ENCODE results near the gene ZFYVE16.
"Not testable (repeated sequence)": the region's sequence is repeated elsewhere in the genome, so short reads cannot be mapped to it uniquely, and the experiment has no call there.

The ZFYVE16 gene

DNA sequence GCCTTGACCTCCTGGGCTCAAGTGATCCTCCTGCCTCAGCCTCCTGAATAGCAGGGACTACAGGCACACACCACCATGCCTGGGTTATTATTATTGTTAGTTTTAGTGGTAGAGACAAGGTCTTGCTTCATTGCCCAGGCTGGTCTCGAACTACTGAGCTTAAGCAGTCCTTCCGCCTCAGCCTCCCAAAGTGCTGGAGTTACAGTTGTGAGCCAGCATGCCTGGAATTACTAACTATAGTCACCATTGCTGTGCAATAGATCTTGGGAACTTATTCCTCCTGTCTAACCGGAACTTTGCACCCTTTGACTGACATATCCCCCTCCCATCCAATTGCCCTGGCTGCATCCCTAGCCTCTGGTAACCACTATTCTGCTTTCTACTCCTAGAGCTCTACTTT, 83.4 kb downstream of the ZFYVE16 start:
- no peak for DNase-seq

DNA sequence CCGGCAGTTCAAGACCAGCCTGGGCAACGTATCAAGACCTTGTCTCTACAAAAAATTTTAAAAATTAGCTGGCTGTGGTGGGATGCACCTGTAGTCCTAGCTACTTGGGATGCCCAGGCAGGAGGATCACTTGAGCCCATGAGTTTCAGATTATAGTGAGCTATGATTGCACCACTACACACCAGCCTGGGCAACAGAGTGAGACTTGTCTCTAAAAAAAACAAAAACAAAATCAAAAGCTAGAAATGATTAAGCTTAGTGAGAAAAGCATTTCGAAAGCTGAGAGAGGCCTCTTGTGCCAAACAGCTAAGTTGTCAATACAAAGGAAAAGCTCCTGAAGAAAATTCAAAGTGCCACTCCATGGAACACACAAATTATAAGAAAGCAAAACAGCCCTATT, 84.9 kb downstream of the ZFYVE16 start:
- DNase-seq = no peak

DNA sequence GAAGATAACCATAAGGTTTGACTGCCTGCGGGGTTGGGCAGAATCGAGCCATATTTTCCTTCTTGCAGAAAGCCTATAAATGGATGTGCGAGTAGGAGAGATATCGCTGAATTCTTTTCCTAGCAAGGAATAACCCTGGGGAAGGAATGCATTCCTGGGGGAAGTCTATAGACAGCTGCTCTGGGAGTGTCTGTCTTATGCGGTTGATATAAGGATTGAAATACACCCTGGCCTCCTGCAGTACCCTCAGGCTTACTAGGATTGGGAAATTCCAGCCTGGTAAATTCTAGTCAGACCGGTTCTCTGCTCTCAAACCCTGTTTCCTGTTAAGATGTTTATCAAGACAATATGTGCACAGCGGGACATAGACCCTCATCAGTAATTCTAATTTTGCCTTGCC, 85.6 kb downstream of the ZFYVE16 start:
- DNase-seq = not testable (repeated sequence)

DNA sequence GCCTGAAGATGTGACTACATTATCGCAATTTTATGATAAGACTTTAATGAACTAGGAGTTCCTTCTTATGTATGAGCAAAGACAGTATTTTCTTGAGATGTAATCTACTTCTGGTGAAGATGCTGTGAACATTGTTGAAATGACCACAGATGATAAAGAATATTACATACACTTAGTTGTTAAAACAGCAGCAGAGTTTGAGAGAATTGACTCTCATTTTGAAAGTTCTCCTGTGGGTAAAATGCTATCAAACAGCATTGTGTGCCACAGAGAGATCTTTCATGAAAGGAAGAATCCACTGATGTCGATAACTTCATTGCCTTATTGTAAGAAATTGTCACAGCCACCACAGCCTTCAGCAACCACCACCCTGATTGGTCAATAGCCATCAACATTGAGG, 88.0 kb downstream of the ZFYVE16 start:
- no peak for DNase-seq

DNA sequence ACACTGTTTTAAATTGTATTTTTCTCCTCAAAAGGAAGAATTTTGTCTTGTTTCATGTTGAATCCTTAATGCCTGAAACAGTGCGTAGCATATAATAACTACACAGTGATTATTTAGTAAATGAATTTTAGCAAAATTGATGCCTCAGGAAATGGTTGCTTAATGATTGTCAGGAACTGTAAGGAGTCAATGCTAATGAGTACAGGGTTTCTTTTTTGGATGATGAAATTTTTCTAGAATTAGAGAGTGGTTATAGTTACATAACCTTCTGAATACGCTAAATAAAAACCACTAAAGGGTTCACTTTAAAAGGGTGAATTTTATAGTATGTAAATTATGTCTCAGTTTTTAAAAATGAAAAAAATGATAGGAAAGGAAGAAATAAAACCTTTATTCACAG, 94.9 kb downstream of the ZFYVE16 start:
- no peak for DNase-seq

DNA sequence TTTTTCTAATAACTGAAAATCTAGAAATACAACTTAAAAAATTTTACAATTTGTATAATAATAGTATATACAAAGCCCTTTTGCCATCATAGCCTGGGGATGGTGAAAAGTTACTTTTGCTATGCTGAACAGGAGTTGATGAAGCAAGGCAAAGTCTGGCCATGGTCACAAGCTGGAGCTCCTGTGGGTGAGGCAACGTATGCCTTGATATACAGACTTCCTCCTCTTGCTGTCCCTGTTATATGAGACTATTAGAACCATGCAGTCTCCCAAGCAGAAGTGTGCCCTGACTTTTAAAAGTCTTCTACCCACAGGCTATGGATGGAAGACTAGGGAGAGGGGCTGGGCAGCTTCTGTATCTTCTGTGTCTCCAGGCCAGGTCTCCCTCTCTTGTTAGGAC, 95.8 kb downstream of the ZFYVE16 start:
- no peak for DNase-seq

DNA sequence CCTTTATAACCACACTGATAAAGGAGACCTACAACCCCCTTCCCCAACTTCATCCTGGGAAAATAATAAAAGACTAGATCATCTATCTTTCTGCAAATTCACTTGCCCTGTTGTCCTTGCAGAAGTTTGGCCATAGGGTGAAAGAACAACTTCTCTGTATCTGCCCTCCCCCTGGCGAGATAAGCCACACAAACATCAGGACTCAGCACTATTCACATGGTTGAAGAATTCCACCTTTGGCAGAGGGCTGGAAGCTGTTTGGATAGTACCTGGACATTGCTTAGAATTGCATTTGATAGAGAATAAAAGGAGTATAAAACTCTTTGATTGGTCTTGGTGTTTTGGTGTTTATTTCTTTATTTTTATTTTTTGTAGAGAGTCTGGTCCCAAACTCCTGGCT, 97.0 kb downstream of the ZFYVE16 start:
- no peak for DNase-seq

DNA sequence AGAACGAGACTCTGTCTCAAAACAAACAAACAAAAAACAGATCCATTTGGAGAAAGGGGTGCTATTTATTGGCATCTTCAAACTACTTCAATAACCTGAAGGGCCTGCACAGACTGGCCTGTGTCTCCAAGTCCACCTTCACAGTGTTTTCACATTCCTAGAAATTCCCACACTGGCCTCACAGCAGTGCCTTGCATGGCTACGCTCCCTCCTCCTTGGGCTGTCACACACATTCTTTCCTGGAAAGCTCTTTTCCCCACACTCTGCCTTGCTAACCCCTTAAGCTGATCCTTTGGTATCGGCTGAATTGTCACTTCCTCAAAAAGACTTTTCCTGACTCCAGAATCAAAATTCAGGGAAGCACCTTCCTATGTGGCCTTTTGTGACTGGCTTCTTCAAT, 99.8 kb downstream of the ZFYVE16 start:
- no peak for DNase-seq

DNA sequence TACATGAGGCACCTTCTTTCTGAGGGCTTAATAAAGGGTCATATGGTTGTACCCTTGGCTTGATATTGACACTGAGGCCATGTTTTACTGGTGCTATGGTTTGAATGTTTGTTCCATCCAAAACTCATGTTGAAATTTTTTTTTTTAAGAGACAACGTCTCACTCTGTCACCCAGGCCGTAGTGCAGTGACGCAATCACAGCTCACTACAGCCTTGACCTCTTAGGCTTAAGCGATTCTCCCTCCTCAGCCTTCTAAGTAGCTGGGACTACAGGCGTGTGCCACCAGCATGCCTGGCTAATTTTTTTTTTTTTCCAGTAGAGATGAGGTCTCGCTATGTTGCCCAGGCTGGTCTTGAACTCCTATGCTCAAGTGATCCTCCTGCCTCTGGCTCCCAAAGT, 101.0 kb downstream of the ZFYVE16 start:
- DNase-seq = no peak

DNA sequence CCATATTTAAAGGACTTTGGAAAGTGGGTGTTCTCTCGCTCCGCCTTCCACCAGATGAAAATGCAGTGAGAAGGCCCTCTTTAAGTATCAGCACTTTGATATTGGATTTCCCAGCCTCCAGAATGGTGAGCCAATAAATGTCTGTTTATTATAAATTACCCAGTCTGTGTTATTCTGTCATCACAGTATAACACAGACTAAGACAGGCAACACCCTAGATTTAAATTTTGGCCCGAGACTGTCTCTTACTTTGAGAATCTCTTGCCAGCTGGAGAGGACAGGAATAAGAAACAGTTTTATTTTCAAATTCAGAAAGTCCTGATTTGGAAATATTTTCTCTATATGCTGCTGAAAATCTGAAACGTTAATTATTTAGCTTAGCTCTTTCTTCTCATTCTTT, 101.5 kb downstream of the ZFYVE16 start:
- no peak for DNase-seq

DNA sequence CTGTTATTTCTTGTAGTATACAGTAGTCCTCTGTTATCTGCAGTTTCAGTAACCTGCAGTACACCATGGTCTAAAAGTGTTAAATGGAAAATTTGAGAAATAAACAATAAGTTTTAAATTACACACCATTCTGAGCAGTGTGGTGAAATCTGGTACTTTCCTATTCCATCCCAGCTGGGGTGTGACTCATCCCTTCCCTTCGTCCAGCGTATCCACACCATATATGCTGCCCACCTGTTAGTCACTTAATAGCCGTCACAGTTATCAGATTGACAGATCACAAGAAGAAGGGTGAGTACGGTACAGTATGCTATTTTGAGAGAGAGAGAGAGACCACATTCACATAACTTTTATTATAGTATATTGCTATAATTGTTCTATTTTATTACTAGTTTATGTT, 109.0 kb downstream of the ZFYVE16 start:
- DNase-seq = no peak

Measured in NCI-H2227 treated with DMSO at 0.1 percent for 48 hours (cell line).